PFSK-1 (cell line): Measurements from ENCODE around the gene TMEM14C.

ENCODE experiments used
- FOXP2 ChIP-seq: optimal IDR thresholded peaks from 2 replicates; pipeline ENCODE3; 2011; ENCODE audit warnings: borderline replicate concordance, control low read depth, inconsistent platforms; ENCODE audit not compliant: insufficient read depth; ENCODE audit errors: extremely low read length, extremely low read depth
- POLR2AphosphoS5 ChIP-seq: IDR thresholded peaks from 2 replicates; pipeline ENCODE4 v1.6.1; 2012; ENCODE audit warnings: low read depth, mild to moderate bottlenecking, control low read depth, low read length, moderate library complexity
- REST ChIP-seq, 2 experiments: IDR thresholded peaks; 2 replicates each; pipeline versions ENCODE4 v1.6.1 to v1.8.0; 2011 to 2012; ENCODE audit warnings: low read depth in 2 of 2, low read length in 2 of 2, control low read depth in 1 of 2, inconsistent platforms in 1 of 2, mild to moderate bottlenecking in 1 of 2, moderate library complexity in 1 of 2; ENCODE audit not compliant: insufficient read depth in 1 of 2
- SIN3A ChIP-seq: IDR thresholded peaks from 2 replicates; pipeline ENCODE4 v1.6.1; 2012; ENCODE audit warnings: mild to moderate bottlenecking, low read length, moderate library complexity, borderline replicate concordance; ENCODE audit not compliant: insufficient read depth
- TAF1 ChIP-seq: IDR thresholded peaks from 2 replicates; pipeline ENCODE4 v1.6.1; 2012; ENCODE audit warnings: low read length, control low read depth, borderline replicate concordance; ENCODE audit not compliant: insufficient read depth

Gene TMEM14C

GRCh38 chr6:10725716-10726115 lies 2.8 kb downstream of the TMEM14C start:
- TF ChIP-seq TAF1 (no peak), POLR2AphosphoS5 (no peak), REST (IDR thresholded peaks at IDR 0.05; ENCODE audit: insufficient read depth in 1 of 2, low read depth in 2 of 2, low read length in 2 of 2) (no peak), SIN3A (no peak), FOXP2 (no peak)

- TF ChIP-seq SIN3A = no peak
- TF ChIP-seq POLR2AphosphoS5 = no peak
- no peak for TF ChIP-seq TAF1
- no peak for TF ChIP-seq FOXP2
- TF ChIP-seq REST (IDR thresholded peaks at IDR 0.05; ENCODE audit: insufficient read depth in 1 of 2, low read depth in 2 of 2, low read length in 2 of 2) = no peak
Measured at GRCh38 chr6:10730254-10730653, 7.4 kb downstream of the TMEM14C start.

GRCh38 chr6:10733151-10733715 lies 10.4 kb downstream of the TMEM14C start:
- no peak for TF ChIP-seq SIN3A
- TF ChIP-seq REST (IDR thresholded peaks at IDR 0.05; ENCODE audit: insufficient read depth in 1 of 2, low read depth in 2 of 2, low read length in 2 of 2) = no peak
- TF ChIP-seq POLR2AphosphoS5 = no peak
- TF ChIP-seq FOXP2 = no peak
- TF ChIP-seq TAF1 = no peak

GRCh38 chr6:10733863-10734262 lies 11.0 kb downstream of the TMEM14C start:
- TF ChIP-seq REST (IDR thresholded peaks at IDR 0.05; ENCODE audit: insufficient read depth in 1 of 2, low read depth in 2 of 2, low read length in 2 of 2) (no peak), POLR2AphosphoS5 (no peak), TAF1 (no peak), FOXP2 (no peak), SIN3A (no peak)
